Gastrocnemius medialis (tissue), 4 donors: ENCODE data around the gene ARHGEF19.
A peak's percentile ranks its signal among the peaks of the same experiment; 100 is the strongest.

Experiments used
- POLR2A ChIP-seq, 2 donors: fragments of 450-650 bp; IDR thresholded peaks; one replicate each; pipeline ENCODE4 v1.6.1; 2017; ENCODE audit warnings: antibody characterized with exemption in 2 of 2, mild to moderate bottlenecking in 2 of 2, moderate library complexity in 2 of 2
- TF ChIP-seq, protein P1 (sequence below), 5 experiments: fragments of 450-650 bp in 3 of 5; fragments of 200-600 bp in 2 of 5; sonication (generic) in 2 of 5; IDR thresholded peaks in 4 of 5; conservative IDR thresholded peaks in 1 of 5; 1 replicate in 4 of 5; 2 replicates in 1 of 5; pipeline ENCODE4 v1.5.1; 2016 to 2019; ENCODE audit warnings: antibody characterized with exemption in 5 of 5, mild to moderate bottlenecking in 3 of 5, moderate library complexity in 3 of 5

DNA sequence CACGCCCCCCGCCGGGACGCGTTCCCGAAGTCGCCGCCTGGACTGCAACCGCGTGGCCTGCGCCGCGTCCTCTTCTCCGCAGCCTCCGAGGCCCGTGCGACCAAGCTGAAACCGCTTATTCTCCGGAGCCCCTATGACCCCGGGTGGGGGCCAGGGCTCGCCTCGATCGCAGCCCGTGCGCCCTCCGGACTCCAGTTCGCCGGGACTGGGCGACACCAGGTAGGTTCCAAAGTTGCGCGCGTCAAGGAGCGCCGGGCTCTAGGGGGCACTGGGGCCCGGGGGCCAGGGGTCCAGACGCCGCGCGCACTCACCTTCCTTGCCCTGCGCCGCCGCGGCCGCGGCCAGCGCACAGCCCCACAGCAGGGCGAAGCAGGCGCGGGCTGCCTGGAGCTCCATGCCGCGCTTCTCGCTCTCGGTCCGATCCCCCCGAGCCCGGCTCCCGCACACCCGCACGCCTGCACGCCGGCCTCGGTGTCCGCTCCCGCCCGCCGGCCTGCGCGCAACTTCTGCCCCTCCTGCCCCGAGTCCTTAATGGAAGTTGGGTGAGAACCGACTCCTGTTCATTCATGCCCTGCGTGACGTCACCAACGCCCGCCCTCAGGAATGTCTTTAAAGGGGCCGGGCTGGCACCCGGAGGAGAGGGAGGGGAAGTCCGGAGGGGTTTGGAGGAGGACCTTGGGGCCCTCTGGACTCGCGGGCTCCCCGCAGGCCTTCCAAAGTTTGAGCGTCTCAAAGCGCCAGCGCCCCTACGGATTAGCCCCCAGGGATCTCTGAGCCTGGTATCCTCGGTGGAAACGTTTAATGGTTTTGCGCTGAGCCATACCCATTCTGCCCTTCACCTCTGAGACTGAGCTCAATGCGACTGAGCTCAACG lies 56.7 kb downstream of the ARHGEF19 start, which contains the start of gene EPHA2:
- TF ChIP-seq, protein P1, sequence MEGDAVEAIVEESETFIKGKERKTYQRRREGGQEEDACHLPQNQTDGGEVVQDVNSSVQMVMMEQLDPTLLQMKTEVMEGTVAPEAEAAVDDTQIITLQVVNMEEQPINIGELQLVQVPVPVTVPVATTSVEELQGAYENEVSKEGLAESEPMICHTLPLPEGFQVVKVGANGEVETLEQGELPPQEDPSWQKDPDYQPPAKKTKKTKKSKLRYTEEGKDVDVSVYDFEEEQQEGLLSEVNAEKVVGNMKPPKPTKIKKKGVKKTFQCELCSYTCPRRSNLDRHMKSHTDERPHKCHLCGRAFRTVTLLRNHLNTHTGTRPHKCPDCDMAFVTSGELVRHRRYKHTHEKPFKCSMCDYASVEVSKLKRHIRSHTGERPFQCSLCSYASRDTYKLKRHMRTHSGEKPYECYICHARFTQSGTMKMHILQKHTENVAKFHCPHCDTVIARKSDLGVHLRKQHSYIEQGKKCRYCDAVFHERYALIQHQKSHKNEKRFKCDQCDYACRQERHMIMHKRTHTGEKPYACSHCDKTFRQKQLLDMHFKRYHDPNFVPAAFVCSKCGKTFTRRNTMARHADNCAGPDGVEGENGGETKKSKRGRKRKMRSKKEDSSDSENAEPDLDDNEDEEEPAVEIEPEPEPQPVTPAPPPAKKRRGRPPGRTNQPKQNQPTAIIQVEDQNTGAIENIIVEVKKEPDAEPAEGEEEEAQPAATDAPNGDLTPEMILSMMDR (IDR thresholded peaks at IDR 0.05 in 4 of 5, conservative IDR thresholded peaks at IDR 0.05 in 1 of 5) = no peak
- peak; percentile 48 to 77 for TF ChIP-seq POLR2A (IDR thresholded peaks at IDR 0.05)
